ENCODE data around the gene PCMT1.
A peak's percentile ranks its signal among the peaks of the same experiment; 100 is the strongest.
"Not testable (repeated sequence)": the region's sequence is repeated elsewhere in the genome, so short reads cannot be mapped to it uniquely, and the experiment has no call there.

Gene PCMT1

GRCh38 chr6:149749594-149750135 lies at the start of gene PCMT1:
PCMT1 (plus strand) TSS chr6:149749741; CDS start chr6:149749902, 161 bp downstream.
- DNase-seq (ENCODE audit: low read depth in 3 of 3): peak; percentile 80 to 83 (median 80)

- DNase-seq (ENCODE audit: low read depth in 3 of 3): no peak
These were observed 47.8 kb upstream of the PCMT1 start for GRCh38 chr6:149701714-149702113.

DNA sequence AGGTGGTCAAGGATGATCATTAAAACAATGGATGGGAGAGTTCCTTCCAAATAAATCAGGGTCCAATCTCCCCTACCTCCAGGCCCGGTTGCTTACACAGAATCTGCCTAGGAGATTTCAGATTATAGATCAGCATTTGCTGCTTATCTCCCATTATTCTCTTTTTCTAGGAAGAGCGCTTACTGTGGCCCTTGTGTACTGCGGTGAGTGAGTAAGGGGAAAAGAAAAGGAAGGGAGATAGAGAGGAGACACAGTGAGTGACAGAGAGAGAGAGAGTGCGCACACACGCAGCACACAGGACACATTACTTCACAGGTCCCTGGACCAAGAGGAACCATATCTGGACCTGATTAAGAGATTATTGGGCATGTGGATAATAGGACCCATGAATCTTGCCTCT lies 37.8 kb upstream of the PCMT1 start:
- DNase-seq (ENCODE audit: low read depth in 3 of 3): no peak

GRCh38 chr6:149714442-149714841 lies 35.1 kb upstream of the PCMT1 start:
- DNase-seq (ENCODE audit: low read depth in 3 of 3): no peak

GRCh38 chr6:149716181-149716963 lies 33.2 kb upstream of the PCMT1 start:
- DNase-seq (ENCODE audit: low read depth in 3 of 3): no peak

DNA sequence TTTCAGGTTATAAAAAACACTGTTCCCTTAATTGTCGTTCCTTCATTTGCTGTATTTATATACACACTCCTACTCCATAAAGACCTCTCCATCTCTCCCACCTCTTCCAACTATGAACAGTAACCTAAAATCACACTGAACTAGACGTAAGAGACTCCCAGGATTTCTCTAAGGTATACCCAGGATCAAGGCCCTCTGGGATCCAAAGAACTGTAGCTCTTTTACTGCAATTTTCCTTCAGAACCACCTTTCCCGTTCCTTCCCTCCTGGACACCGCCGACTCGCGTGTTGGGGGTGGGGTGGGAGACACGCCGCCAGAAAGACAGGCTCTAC lies 32.3 kb upstream of the PCMT1 start:
- DNase-seq (ENCODE audit: low read depth in 3 of 3): no peak

- DNase-seq (ENCODE audit: low read depth in 3 of 3): peak; percentile 81 to 86 (median 84)
These were observed 31.7 kb upstream of the PCMT1 start, which contains the start of gene LATS1 for GRCh38 chr6:149717588-149718458. LATS1 (minus strand) TSS chr6:149718101; CDS start chr6:149702126, 15,975 bp downstream.

DNA sequence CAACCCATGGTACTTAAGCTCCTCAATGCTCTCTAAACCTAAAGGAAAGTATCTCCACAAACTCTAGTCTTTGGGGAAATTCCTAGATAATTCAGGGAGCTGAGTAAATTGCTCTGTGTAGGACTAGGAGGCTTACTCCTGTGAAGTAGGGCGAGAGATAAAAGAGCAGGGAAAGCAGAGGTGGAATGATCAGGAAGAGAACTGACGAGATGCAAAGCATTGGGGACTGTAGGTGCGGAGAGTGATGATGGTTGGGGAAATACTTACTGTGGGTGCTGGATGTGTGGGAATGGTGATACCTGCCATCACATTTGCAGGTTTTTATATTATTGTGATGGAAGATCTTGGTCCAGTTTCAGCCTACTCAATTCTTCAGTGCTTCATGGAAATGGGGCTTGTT lies 30.0 kb upstream of the PCMT1 start:
- no peak for DNase-seq (ENCODE audit: low read depth in 3 of 3)

DNA sequence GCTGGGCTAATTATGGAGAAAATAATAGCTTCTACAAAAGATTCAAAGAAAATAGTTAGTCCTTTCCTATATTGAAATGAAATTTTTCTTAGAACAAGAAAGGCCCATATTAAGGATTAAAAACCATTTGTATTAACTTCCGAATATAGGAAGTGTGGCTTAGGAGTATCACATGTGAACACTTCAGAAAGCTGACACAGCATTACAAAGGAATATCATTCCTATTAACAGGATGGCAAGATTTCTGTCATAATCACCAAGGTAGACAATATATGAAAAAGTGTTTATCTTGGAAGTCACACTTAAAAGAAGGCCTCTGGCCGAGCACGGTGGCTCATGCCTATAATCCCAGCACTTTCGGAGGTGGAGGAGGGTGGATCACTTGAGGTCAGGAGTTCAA lies 26.3 kb upstream of the PCMT1 start:
- DNase-seq (ENCODE audit: low read depth in 3 of 3): no peak

GRCh38 chr6:149723771-149724417 lies 25.6 kb upstream of the PCMT1 start:
- DNase-seq (ENCODE audit: low read depth in 3 of 3): peak in 2 of 3 experiments; percentile 12 to 32

GRCh38 chr6:149725785-149726184 lies 23.8 kb upstream of the PCMT1 start:
- no peak for DNase-seq (ENCODE audit: low read depth in 3 of 3)

GRCh38 chr6:149727793-149728498 lies 21.6 kb upstream of the PCMT1 start:
- DNase-seq (ENCODE audit: low read depth in 3 of 3): no peak

GRCh38 chr6:149728499-149729234 lies 20.9 kb upstream of the PCMT1 start:
- DNase-seq (ENCODE audit: low read depth in 3 of 3): no peak

DNA sequence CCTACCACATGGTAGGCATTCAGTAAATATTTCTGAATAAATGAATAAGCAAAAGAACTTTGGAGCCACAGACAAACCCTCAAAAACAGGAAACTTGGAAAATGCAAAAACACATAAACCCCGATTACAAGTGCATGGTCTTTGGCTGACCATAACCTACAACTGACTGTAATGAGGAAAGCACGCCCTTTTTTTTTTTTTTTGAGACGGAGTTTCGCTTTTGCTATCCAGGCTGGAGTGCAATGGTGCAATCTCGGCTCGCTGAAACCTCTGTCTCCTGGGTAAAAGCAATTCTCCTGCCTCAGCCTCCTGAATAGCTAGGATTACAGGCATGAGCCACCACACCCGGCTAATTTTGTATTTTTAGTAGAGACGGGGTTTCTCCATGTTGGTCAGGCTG lies 19.7 kb upstream of the PCMT1 start:
- DNase-seq (ENCODE audit: low read depth in 3 of 3): no peak

DNA sequence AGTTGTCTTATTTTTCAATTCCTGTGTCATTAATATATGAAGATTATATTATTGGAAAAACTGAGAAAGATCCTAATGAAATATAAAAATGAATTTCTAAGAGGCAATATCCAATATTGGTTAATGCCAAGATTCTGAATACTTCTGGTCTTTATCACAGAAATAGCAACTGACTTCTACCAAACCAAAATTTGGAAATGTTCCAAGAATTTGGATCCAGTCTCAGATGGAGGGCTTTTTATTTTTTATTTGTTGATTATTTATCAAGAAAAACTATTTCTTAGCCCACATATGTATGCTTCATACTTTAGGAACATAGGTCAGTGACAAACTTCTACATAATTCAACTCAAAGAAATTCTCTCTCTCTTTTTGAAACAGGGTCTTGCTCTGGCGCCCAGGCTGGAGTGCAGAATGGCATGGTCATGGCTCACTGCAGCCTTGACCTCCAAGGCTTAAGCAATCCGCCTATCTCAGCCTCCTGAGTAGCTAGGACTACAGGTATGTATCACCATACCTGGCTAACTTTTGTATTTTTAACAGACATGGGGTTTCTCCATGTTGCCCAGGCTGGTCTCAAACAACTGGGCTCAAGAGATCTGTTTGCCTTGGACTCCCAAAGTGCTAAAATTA lies 16.3 kb upstream of the PCMT1 start:
- no peak for DNase-seq (ENCODE audit: low read depth in 3 of 3)

- DNase-seq (ENCODE audit: low read depth in 3 of 3): no peak
These were observed 14.6 kb upstream of the PCMT1 start for GRCh38 chr6:149734915-149735314.

- not testable (repeated sequence) for DNase-seq (ENCODE audit: low read depth in 3 of 3)
These were observed 4.3 kb upstream of the PCMT1 start for GRCh38 chr6:149745252-149745651.

- peak; percentile 81 to 85 (median 85) for DNase-seq (ENCODE audit: low read depth in 3 of 3)
These were observed 3.2 kb upstream of the PCMT1 start, which contains the start of gene NUP43 for GRCh38 chr6:149746147-149746946. NUP43 (minus strand) TSS chr6:149746529; CDS start chr6:149746495, 34 bp downstream.

DNA sequence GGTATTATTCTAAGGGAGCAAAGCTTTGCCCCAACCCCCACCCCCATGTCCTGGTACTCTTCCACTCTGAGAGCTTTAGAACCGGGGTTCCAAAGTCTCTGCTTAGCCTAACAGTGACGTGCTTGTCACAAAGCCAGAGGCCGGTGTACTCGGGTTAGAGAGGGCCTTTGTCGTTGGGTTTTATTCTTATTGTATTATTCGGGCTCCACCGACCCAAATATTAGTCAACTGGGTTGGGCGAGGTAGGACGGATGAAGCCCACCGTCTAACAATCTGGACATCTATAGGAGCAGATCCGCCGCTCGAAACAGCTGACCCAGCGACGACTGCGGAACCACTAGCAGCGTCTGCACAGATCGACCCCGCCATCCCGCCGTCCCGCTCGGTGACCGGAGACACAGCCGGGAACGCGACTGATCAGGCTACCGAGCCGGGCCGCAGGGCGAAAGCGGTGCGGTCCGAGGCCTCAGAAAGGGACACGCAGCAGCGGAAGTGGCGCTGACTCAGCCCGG lies 403 bp upstream of the PCMT1 start:
- not testable (repeated sequence) for DNase-seq (ENCODE audit: low read depth in 3 of 3)
